Transverse colon (tissue), 4 donors: ENCODE results near the gene RESF1. TPM values are rescaled to one million over a fixed set of nuclear protein-coding genes. Genes with fewer than 3 reads are reported as not detected.

Experiments
- DNase-seq: peaks from one replicate; pipeline ENCODE4 v3.0.0-alpha.2; 2019
- H3K27ac ChIP-seq, 4 donors: fragments of 200-600 bp; sonication (generic); 2 replicates each; pipeline ENCODE4 v1.5.1; 2016 to 2018; ENCODE audit warnings: inconsistent platforms in 4 of 4
- H3K27me3 ChIP-seq: fragments of 200-600 bp; sonication (generic); 2 replicates; pipeline ENCODE4 v1.5.1; 2017; ENCODE audit warnings: inconsistent platforms
- H3K36me3 ChIP-seq, 4 donors: fragments of 200-600 bp; sonication (generic); 2 replicates each; pipeline ENCODE4 v1.5.1; 2017 to 2019; ENCODE audit warnings: inconsistent platforms in 4 of 4
- H3K4me1 ChIP-seq, 4 donors: fragments of 200-600 bp; sonication (generic); 2 replicates each; pipeline ENCODE4 v1.5.1; 2017 to 2020; ENCODE audit warnings: inconsistent platforms in 4 of 4
- H3K4me3 ChIP-seq, 4 donors: fragments of 200-600 bp; sonication (generic); 1 replicate in 1 of 4; 2 replicates in 3 of 4; pipeline versions ENCODE4 v1.5.1 to v1.6.1; 2017 to 2019; ENCODE audit warnings: inconsistent platforms in 4 of 4
- H3K9me3 ChIP-seq, 2 donors: fragments of 200-600 bp; sonication (generic); 2 replicates each; pipeline ENCODE4 v1.5.1; 2017 to 2019; ENCODE audit warnings: inconsistent platforms in 2 of 2
- EP300 ChIP-seq: sonication (generic); formaldehyde crosslinking; IDR thresholded peaks from one replicate; pipeline ENCODE4 v1.6.1; 2017; ENCODE audit warnings: antibody characterized with exemption, low read depth
- POLR2A ChIP-seq: fragments of 450-650 bp; IDR thresholded peaks from one replicate; pipeline ENCODE4 v1.6.1; 2016; ENCODE audit warnings: antibody characterized with exemption, mild to moderate bottlenecking, moderate library complexity
- POLR2AphosphoS5 ChIP-seq, 3 donors: sonication (generic); formaldehyde crosslinking; IDR thresholded peaks; one replicate each; pipeline ENCODE4 v1.6.1; 2016; ENCODE audit warnings: antibody characterized with exemption in 3 of 3
- WGBS, 2 donors: methylation state at CpG; one replicate each; pipeline ENCODE4 v1.1.5; 2018; ENCODE audit warnings: low coverage in 1 of 2; 5-methylcytosine and 5-hydroxymethylcytosine counted together
- in situ Hi-C, 4 donors: fragments of 200-750 bp; cut with MboI; loops; one replicate each; pipeline versions ENCODE4 v1.15.0 to v1.15.1; 2017; ENCODE audit warnings: low sequenced_read_pairs in 3 of 4, low pct_ligation_motif_present in 1 of 4, low pct_unique_long_range_greater_than_20kb in 1 of 4
- intact Hi-C: fragments of 100-400 bp; cut with DNase I; formaldehyde crosslinking; loops from one replicate; pipeline ENCODE4 v1.15.1; 2023; ENCODE audit warnings: low total_unique reads
- total RNA-seq, 4 donors: library from RNA; depleted of rRNA; stranded (reverse); fragments of >200 nt; gene quantifications; one replicate each; pipeline ENCODE4 v1.1.0, GENCODE V29; 2016
- TF ChIP-seq, protein P1 (sequence below), 5 experiments: fragments of 200-600 bp in 3 of 5; fragments of 450-650 bp in 2 of 5; sonication (generic) in 3 of 5; IDR thresholded peaks; 1 replicate in 2 of 5; 2 replicates in 3 of 5; pipeline ENCODE4 v1.5.1; 2016 to 2017; ENCODE audit warnings: antibody characterized with exemption in 5 of 5, inconsistent platforms in 3 of 5, mild to moderate bottlenecking in 2 of 5, moderate library complexity in 1 of 5

The RESF1 gene
- total RNA-seq, 4 donors from 2014 or later: 23.3 to 81.8 (median 35.1) TPM

DNA sequence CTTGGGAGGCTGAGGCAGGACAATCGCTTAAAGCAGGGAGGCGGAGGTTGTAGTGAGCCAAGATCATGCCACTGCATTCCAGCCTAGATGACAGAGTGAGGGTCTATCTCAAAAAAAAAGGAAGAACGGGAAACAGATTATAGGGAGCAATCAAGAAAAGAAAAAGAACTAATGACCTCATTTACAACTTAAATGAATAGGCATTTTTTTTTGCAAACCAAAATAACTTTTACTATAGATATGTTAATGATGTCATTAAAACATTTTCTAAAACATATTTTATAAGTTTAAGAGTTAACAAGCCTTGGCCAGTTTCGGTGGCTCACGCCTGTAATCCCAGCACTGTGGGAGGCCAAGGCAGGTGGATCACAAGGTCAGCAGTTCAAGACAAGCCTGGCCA, 6.8 kb upstream of the RESF1 start:
- Histone ChIP-seq H3K27me3 (no peaks in the 10 kb centered on the region), H3K4me1 (no peaks in the 10 kb centered on the region), H3K36me3 (no peaks in the 10 kb centered on the region), H3K27ac (no peak overlapping the region), H3K9me3 (peaks cover 2 to 7% of the 10 kb centered on the region in 2 donors), H3K4me3 (no peak overlapping the region)
- in situ Hi-C loops (loop anchor here in 3 of 4 donors (25.0 kb wide), 2 partner anchors 265 to 290 kb away; partner anchors contain the start of gene ETFBKMT (in 2 of the 3)), intact Hi-C loops (loop anchor here (10.0 kb wide), 1 partner anchor 218 kb away; no protein-coding TSS in a partner anchor)
- WGBS, 2 donors: 87 to 94% methylated on average over 5 of the region's 5 CpGs
- TF ChIP-seq POLR2AphosphoS5 (IDR thresholded peaks at IDR 0.05): no peak
- TF ChIP-seq, protein P1, sequence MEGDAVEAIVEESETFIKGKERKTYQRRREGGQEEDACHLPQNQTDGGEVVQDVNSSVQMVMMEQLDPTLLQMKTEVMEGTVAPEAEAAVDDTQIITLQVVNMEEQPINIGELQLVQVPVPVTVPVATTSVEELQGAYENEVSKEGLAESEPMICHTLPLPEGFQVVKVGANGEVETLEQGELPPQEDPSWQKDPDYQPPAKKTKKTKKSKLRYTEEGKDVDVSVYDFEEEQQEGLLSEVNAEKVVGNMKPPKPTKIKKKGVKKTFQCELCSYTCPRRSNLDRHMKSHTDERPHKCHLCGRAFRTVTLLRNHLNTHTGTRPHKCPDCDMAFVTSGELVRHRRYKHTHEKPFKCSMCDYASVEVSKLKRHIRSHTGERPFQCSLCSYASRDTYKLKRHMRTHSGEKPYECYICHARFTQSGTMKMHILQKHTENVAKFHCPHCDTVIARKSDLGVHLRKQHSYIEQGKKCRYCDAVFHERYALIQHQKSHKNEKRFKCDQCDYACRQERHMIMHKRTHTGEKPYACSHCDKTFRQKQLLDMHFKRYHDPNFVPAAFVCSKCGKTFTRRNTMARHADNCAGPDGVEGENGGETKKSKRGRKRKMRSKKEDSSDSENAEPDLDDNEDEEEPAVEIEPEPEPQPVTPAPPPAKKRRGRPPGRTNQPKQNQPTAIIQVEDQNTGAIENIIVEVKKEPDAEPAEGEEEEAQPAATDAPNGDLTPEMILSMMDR (IDR thresholded peaks at IDR 0.05): no peak
- TF ChIP-seq POLR2A: no peak
- TF ChIP-seq EP300: no peak
- no peak for DNase-seq

DNA sequence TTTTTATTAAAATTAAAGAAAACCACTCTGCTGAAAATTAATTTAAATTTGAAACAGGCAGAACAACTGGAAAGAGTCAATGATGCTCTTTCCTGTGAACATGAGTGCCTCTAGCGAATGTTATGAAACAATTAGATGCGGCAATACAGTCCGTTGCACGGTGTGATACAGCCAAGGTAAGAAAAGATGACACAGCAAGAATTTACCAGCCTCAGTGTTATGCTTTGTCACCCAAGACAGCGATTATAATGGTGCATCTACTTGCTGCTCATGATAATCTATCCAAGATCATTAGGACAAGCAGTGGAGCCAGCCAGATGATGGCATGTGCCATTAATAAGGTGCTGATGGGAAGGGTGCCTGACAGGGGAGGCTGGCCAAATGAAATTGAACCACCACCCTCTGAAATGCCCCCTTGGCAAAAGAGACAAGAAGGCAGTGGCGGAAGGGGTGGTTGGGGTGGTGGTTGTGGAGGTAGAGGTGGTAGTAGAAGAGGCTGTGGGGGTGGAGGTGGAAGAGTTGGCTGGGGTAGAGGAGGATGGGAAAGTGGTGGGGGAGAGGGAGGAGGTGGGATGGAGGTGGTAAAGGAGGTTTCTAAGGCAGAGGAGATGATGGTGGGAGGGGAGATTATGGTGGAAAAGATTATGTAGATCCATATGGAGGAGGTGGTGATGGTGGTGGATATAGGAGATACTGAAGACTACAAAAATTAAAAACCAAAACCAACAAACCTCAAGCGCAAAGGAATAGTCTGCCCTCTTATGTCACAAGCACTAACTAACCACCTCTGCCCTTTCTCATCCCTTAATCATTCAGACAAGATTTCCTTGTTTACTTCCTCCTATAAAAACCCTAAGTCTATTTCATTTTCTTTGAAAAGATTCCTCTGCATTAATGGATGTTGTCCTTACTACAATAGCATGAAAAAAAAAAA, 4.0 kb upstream of the RESF1 start:
- Histone ChIP-seq H3K36me3 (no peaks in the 10 kb centered on the region), H3K4me1 (peaks cover 1 to 8% (median 8%) of the 10 kb centered on the region in 4 donors), H3K27me3 (no peaks in the 10 kb centered on the region), H3K4me3 (no peak overlapping the region), H3K9me3 (no peaks in the 10 kb centered on the region), H3K27ac (no peak overlapping the region)
- in situ Hi-C loops (loop anchor here in 3 of 4 donors (25.0 kb wide), 2 partner anchors 268 to 293 kb away; partner anchors contain the start of gene ETFBKMT (in 2 of the 3)), intact Hi-C loops (loop anchor here (5.0 to 10.0 kb wide), 2 partner anchors 220 to 298 kb away; partner anchors contain the start of gene ETFBKMT)
- TF ChIP-seq POLR2A: no peak
- TF ChIP-seq, protein P1 (IDR thresholded peaks at IDR 0.05): no peak
- TF ChIP-seq POLR2AphosphoS5 (IDR thresholded peaks at IDR 0.05): no peak
- no peak for TF ChIP-seq EP300
- WGBS, 2 donors: 91 to 98% methylated on average over 7 of the region's 7 CpGs
- no peak for DNase-seq

DNA sequence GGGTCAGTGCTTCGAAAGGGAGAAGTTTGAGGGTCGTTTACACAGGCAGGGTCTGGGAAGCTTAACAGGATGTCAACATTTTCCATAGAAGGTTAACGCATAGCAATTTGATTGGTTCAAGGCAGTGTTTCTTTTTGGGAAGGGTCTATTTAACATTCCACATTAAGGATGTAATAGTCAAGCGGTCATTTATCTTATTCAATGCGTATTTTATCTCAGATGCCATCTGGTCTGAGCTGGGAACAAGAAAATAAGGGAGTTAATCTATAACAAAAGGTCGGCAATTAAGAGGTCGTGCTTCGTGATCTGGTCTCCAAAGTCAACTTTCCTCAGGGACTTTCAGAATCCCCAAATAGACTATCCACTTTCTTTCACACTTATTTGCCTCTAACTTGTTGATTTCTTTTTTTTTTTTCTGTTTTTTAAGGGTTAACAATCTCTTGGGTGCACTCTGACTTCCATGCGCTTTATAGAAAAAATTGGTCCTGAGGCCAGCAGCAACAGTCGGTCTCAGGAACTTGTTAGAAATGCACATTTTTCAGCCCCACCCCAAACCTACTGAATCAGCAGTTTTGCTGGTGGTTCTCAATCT, 550 bp upstream of the RESF1 start:
- Histone ChIP-seq H3K36me3 (peaks cover 0 to 9% (median 0%) of the 10 kb centered on the region in 4 donors), H3K4me1 (peaks cover 10 to 30% (median 20%) of the 10 kb centered on the region in 4 donors), H3K4me3 (peak overlapping the region; percentile 70 to 90 (median 78)), H3K27me3 (no peaks in the 10 kb centered on the region), H3K27ac (peak overlapping the region; percentile 94 to 98 (median 96)), H3K9me3 (no peaks in the 10 kb centered on the region)
- in situ Hi-C loops (loop anchor here in 3 of 4 donors (25.0 kb wide), 2 partner anchors 271 to 296 kb away; partner anchors contain the start of gene ETFBKMT (in 2 of the 3)), intact Hi-C loops (loop anchor here (5.0 to 10.0 kb wide), 2 partner anchors 224 to 301 kb away; partner anchors contain the start of gene ETFBKMT)
- TF ChIP-seq EP300 (no peak), POLR2A (no peak), POLR2AphosphoS5 (IDR thresholded peaks at IDR 0.05) (no peak)
- TF ChIP-seq, protein P1 (IDR thresholded peaks at IDR 0.05): no peak
- WGBS, 2 donors: 5 to 13% methylated on average over 9 to 10 of the region's 10 CpGs
- no peak for DNase-seq
